ENCODE data around the gene NECAB2. TPM values are rescaled to one million over a fixed set of nuclear protein-coding genes. Genes with fewer than 3 reads are reported as not detected.

Gene NECAB2
- total RNA-seq, 4 donors from 2014 or later: not detected

- H3K4me1 ChIP-seq: peaks cover 8 to 12% of the 10 kb centered on the region in 2 donors
- ATAC-seq (no peak), DNase-seq (no peak)
- no peaks in the 10 kb centered on the region for H3K36me3 ChIP-seq
- no peaks in the 10 kb centered on the region for H3K9me3 ChIP-seq
- in situ Hi-C loops (cut with MboI; ENCODE audit: low sequenced_read_pairs in 4 of 4): loop anchor here in 1 of 4 donors (10.0 kb wide), 1 partner anchor 115 kb away; the partner anchor contains the start of gene SLC38A8
- H3K27me3 ChIP-seq: no peaks in the 10 kb centered on the region
- no peak overlapping the region for H3K27ac ChIP-seq
- intact Hi-C loops (cut with DNase I; ENCODE audit: low total_unique reads): no loop called here
- no peak overlapping the region for H3K4me3 ChIP-seq
- TF ChIP-seq, protein P1, sequence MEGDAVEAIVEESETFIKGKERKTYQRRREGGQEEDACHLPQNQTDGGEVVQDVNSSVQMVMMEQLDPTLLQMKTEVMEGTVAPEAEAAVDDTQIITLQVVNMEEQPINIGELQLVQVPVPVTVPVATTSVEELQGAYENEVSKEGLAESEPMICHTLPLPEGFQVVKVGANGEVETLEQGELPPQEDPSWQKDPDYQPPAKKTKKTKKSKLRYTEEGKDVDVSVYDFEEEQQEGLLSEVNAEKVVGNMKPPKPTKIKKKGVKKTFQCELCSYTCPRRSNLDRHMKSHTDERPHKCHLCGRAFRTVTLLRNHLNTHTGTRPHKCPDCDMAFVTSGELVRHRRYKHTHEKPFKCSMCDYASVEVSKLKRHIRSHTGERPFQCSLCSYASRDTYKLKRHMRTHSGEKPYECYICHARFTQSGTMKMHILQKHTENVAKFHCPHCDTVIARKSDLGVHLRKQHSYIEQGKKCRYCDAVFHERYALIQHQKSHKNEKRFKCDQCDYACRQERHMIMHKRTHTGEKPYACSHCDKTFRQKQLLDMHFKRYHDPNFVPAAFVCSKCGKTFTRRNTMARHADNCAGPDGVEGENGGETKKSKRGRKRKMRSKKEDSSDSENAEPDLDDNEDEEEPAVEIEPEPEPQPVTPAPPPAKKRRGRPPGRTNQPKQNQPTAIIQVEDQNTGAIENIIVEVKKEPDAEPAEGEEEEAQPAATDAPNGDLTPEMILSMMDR (IDR thresholded peaks at IDR 0.05 in 4 of 5, conservative IDR thresholded peaks at IDR 0.05 in 1 of 5): no peak
- TF ChIP-seq POLR2A (IDR thresholded peaks at IDR 0.05): no peak
Measured at GRCh38 chr16:83929811-83930555, 38.1 kb upstream of the NECAB2 start.

DNA sequence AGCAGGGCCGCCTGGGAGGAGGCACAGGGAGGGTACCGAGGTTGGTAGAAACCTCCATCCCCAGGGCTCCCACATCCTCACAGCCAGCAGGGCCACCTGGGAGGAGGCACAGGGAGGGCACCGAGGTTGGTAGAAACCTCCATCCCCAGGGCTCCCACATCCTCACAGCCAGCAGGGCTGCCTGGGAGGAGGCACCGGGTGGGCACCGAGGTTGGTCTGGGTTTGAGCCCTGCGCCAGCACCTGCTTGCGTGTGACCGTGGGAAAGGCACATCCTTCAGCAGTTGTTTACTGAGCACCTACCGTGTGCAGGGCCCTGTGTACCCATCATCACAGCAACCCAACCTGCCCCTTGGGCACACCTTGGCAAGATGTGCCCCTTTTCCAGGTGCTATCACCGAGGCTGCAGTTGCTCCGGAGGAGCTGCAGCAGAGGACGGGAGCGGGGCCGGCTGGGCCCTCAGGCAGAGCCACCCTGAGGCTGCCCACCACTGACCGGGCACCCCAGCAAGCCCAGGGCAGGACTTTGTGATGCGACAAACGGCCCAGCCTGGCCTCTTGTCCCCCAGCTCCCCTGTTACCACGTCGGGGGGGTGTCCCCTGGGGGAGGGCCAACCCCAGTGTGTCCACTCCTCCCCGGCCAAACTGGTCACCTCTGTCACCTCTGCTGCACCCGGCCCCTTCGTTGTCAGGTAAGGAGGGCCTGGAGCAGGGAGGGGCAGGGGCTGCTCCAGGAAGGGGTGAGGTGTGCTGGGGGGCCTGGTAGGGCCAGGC lies 37.1 kb upstream of the NECAB2 start:
- Histone ChIP-seq H3K27me3 (no peaks in the 10 kb centered on the region), H3K9me3 (no peaks in the 10 kb centered on the region), H3K27ac (no peak overlapping the region), H3K4me1 (peaks cover 8 to 12% of the 10 kb centered on the region in 2 donors), H3K36me3 (no peaks in the 10 kb centered on the region), H3K4me3 (no peak overlapping the region)
- intact Hi-C loops (cut with DNase I; ENCODE audit: low total_unique reads) (no loop called here), in situ Hi-C loops (cut with MboI; ENCODE audit: low sequenced_read_pairs in 4 of 4) (no loop called here)
- ATAC-seq (no peak), DNase-seq (no peak)
- no peak for TF ChIP-seq POLR2A (IDR thresholded peaks at IDR 0.05)
- TF ChIP-seq, protein P1 (IDR thresholded peaks at IDR 0.05 in 4 of 5, conservative IDR thresholded peaks at IDR 0.05 in 1 of 5): no peak

- no peak for TF ChIP-seq POLR2A (IDR thresholded peaks at IDR 0.05)
- TF ChIP-seq, protein P1 (IDR thresholded peaks at IDR 0.05 in 4 of 5, conservative IDR thresholded peaks at IDR 0.05 in 1 of 5): no peak
- intact Hi-C loops (cut with DNase I; ENCODE audit: low total_unique reads) (no loop called here), in situ Hi-C loops (cut with MboI; ENCODE audit: low sequenced_read_pairs in 4 of 4) (no loop called here)
- Histone ChIP-seq H3K4me3 (no peak overlapping the region), H3K27ac (no peak overlapping the region), H3K27me3 (no peaks in the 10 kb centered on the region), H3K4me1 (peaks cover 6% of the 10 kb centered on the region in 2 donors), H3K9me3 (no peaks in the 10 kb centered on the region), H3K36me3 (no peaks in the 10 kb centered on the region)
- ATAC-seq (no peak), DNase-seq (no peak)
Measured at GRCh38 chr16:83931556-83931955, 36.5 kb upstream of the NECAB2 start.

GRCh38 chr16:83932304-83932703 lies 35.7 kb upstream of the NECAB2 start:
- DNase-seq (no peak), ATAC-seq (no peak)
- Histone ChIP-seq H3K27ac (no peak overlapping the region), H3K27me3 (no peaks in the 10 kb centered on the region), H3K9me3 (no peaks in the 10 kb centered on the region), H3K36me3 (no peaks in the 10 kb centered on the region), H3K4me1 (peaks cover 0 to 3% of the 10 kb centered on the region in 2 donors), H3K4me3 (no peak overlapping the region)
- in situ Hi-C loops (cut with MboI; ENCODE audit: low sequenced_read_pairs in 4 of 4): no loop called here
- no peak for TF ChIP-seq POLR2A (IDR thresholded peaks at IDR 0.05)
- TF ChIP-seq, protein P1 (IDR thresholded peaks at IDR 0.05 in 4 of 5, conservative IDR thresholded peaks at IDR 0.05 in 1 of 5): no peak
- intact Hi-C loops (cut with DNase I; ENCODE audit: low total_unique reads): no loop called here
